Smooth muscle cell of the umbilical artery (primary cell): ENCODE results near the gene TMEM87A. TPM values are rescaled to one million over a fixed set of nuclear protein-coding genes. Genes with fewer than 3 reads are reported as not detected.

Experiments
- total RNA-seq: library from RNA; depleted of rRNA; stranded (reverse); fragments of >200 nt; gene quantifications from 2 replicates; pipeline ENCODE4 v1.2.3, GENCODE V29; 2014

The TMEM87A gene
- total RNA-seq = 58.4 and 71.6 TPM in 2 replicates

GRCh38 chr15:42272939-42273899, at the start of gene TMEM87A, which contains the start of gene GANC:
Gene TMEM87A, minus strand, starts transcription at chr15:42273433. Its CDS starts 35 bp downstream, at chr15:42273398.
Gene GANC, plus strand, starts transcription at chr15:42273201. Its CDS starts 1,281 bp downstream, at chr15:42274482.

GRCh38 chr15:42207674-42208579, 65.3 kb downstream of the TMEM87A start, which contains the start of gene VPS39:
Gene VPS39, minus strand, starts transcription at chr15:42208304. Its CDS starts 151 bp downstream, at chr15:42208153.

Other genes with a start within 250 kb of the TMEM87A start
- gene PLA2G4D, start 178.9 kb downstream of the TMEM87A start, total RNA-seq = not detected in 2 replicates
- gene PLA2G4F, start 116.8 kb downstream of the TMEM87A start, total RNA-seq = not detected in 2 replicates
- gene VPS39, start 65.1 kb downstream of the TMEM87A start, total RNA-seq = 56.7 and 63.8 TPM in 2 replicates
- gene GANC, start 232 bp downstream of the TMEM87A start, total RNA-seq = 14.6 and 15.4 TPM in 2 replicates
- gene CAPN3, start 86.1 kb upstream of the TMEM87A start, total RNA-seq = 0.74 and 4.2 TPM in 2 replicates
- gene ZNF106, start 217.7 kb upstream of the TMEM87A start, total RNA-seq = 76.3 and 97.4 TPM in 2 replicates
- 107 and 111 TPM in 2 replicates for gene SNAP23, start 222.2 kb upstream of the TMEM87A start, total RNA-seq